ENCODE measurements around the gene PAM16.

Gene PAM16

DNA sequence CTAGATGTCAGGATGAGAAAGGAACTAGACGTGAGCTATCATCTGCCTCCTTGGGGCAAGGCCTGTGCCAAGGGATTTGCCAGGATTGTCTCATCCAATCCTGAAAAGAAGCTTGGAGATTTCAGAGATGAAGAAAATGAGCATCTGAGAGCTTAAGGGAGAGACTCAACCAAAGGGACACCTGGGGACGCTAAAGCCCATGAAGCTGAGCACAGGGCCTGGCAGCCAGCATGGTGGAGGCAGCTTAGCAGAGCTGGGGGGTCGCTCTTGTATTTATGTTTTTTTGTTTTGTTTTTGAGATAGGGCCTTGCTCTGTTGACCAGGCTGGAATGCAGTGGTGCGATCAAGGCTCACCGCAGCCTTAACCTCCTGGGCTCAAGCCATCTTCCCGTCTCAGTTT lies 53.6 kb downstream of the PAM16 start:
- H3K27ac Mint-ChIP-seq, result peak overlapping the region; percentile 62 to 92 (median 77)
- no peaks in the 10 kb centered on the region for H3K9me3 Mint-ChIP-seq
- TF ChIP-seq, protein P1, sequence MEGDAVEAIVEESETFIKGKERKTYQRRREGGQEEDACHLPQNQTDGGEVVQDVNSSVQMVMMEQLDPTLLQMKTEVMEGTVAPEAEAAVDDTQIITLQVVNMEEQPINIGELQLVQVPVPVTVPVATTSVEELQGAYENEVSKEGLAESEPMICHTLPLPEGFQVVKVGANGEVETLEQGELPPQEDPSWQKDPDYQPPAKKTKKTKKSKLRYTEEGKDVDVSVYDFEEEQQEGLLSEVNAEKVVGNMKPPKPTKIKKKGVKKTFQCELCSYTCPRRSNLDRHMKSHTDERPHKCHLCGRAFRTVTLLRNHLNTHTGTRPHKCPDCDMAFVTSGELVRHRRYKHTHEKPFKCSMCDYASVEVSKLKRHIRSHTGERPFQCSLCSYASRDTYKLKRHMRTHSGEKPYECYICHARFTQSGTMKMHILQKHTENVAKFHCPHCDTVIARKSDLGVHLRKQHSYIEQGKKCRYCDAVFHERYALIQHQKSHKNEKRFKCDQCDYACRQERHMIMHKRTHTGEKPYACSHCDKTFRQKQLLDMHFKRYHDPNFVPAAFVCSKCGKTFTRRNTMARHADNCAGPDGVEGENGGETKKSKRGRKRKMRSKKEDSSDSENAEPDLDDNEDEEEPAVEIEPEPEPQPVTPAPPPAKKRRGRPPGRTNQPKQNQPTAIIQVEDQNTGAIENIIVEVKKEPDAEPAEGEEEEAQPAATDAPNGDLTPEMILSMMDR (IDR thresholded peaks at IDR 0.05; ENCODE audit: unreplicated experiment in 3 of 3), result no peak
- peak overlapping the region in 2 of 3 experiments; percentile 9 to 14 for H3K4me3 Mint-ChIP-seq
- H3K27me3 Mint-ChIP-seq (ENCODE audit: low read depth), result no peaks in the 10 kb centered on the region
- H3K36me3 Mint-ChIP-seq (ENCODE audit: low read depth), result peaks cover 4% of the 10 kb centered on the region
- H3K4me1 Mint-ChIP-seq, result peaks cover 41% of the 10 kb centered on the region

DNA sequence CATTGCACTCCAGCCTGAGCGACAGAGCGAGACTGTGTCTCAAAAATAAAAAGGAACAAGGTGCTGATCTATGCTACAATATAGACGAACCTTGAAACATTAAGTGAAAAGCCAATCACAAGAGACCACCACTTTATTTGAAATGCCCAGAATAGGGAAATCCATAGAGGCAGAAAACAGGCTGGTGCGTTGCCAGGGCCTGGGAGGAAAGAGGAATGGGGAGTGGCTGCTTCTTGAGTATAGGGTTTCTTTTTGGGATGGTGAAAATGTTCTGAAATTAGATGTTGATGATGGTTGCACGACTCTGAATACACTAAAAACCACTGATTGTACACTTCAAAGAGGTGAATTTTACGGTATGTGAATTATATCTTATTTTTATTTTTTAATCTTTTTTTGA lies 55.5 kb downstream of the PAM16 start:
- Mint-ChIP-seq H3K27me3 (ENCODE audit: low read depth) (no peaks in the 10 kb centered on the region), H3K4me1 (peaks cover 55% of the 10 kb centered on the region), H3K36me3 (ENCODE audit: low read depth) (peaks cover 4% of the 10 kb centered on the region), H3K9me3 (no peaks in the 10 kb centered on the region), H3K27ac (peak overlapping the region; percentile 58 to 94 (median 76)), H3K4me3 (peak overlapping the region; percentile 6 to 30 (median 29))
- TF ChIP-seq, protein P1 (IDR thresholded peaks at IDR 0.05; ENCODE audit: unreplicated experiment in 3 of 3), result no peak

DNA sequence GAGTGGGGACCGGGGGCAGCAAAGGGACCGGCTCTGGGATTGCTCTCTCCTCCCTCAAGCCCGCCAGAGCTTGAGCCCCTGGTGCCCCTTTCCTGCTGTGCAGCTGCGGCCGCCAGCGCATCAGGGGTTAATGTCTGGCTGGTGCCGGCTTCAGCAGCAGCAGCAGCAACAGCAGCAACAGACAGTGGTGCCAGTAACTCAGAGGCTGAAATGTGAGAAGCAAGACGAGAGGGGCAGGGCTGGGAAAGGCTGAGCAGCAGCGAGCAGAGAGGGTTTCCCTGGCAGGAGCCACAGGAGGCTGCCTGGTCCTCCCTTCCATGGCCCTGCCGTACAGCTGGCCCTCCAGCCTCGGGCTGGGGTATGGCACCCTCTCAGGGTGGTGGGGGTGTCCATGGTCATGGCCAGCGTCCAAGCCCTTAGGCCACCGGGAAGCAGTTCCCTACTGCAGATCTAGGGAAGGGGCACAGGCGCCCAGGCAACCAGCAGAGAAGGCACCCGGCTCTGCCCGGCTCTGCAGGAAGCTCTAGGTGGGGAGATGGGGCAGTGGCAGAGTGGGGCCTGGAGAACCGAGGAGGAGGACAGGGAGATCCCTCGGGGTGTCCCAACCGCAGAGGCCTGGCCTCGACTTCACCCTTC lies 57.2 kb downstream of the PAM16 start:
- H3K36me3 Mint-ChIP-seq (ENCODE audit: low read depth), result no peaks in the 10 kb centered on the region
- peaks cover 50% of the 10 kb centered on the region for H3K4me1 Mint-ChIP-seq
- H3K27ac Mint-ChIP-seq, result peak overlapping the region; percentile 86 to 96 (median 91)
- peak overlapping the region; percentile 38 to 72 (median 66) for H3K4me3 Mint-ChIP-seq
- no peaks in the 10 kb centered on the region for H3K9me3 Mint-ChIP-seq
- TF ChIP-seq, protein P1 (IDR thresholded peaks at IDR 0.05; ENCODE audit: unreplicated experiment in 3 of 3), result no peak
- no peaks in the 10 kb centered on the region for H3K27me3 Mint-ChIP-seq (ENCODE audit: low read depth)

DNA sequence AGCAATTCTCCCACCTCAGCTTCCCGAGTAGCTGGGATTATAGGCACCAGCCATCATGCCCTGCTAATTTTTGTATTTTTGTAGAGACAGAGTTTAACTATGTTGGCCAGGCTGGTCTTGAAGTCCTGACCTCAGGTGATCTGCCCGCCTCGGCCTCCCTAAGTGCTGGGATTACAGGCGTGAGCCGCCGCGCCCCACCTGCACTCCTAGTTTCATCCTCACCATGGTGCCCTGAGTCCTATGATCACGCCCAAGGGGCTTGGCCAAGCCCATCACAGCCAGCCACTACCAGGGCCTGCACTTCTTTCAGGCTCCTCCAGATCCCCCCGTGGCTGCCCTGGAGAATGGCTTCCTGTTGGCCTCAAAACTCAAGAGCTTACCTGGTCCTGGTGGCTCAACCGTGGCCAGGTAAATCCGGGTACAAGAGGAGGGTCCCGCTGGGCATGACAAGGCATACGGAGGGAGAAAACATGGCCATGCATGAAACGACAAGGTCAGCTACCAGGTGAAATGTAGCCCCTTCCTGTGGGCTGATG lies 57.9 kb downstream of the PAM16 start:
- Mint-ChIP-seq H3K27ac (peak overlapping the region; percentile 86 to 96 (median 91)), H3K27me3 (ENCODE audit: low read depth) (no peaks in the 10 kb centered on the region), H3K9me3 (no peaks in the 10 kb centered on the region), H3K4me1 (peaks cover 47% of the 10 kb centered on the region), H3K36me3 (ENCODE audit: low read depth) (no peaks in the 10 kb centered on the region), H3K4me3 (peak overlapping the region; percentile 38 to 72 (median 66))
- TF ChIP-seq, protein P1 (IDR thresholded peaks at IDR 0.05; ENCODE audit: unreplicated experiment in 3 of 3), result peak in 1 of 3 experiments; percentile 5

DNA sequence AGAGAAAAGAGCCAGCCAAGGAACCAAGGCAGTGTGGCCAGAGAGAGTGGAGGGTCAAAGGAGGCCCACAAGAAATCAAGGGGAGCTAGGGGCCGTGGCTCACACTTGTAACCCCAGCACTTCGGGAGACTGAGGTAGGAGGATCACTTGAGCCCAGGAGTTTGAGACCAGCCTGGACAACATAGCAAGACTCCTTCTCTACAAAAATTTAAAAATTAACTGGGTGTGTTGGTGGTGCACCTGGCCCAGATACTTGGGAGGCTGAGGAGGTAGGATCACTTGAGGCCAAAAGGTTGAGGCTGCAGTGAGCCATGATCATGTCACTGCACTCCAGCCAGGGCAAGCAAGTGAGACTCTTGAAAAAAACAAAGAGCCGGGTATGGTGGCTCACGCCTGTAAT lies 59.4 kb downstream of the PAM16 start:
- H3K4me1 Mint-ChIP-seq, result peaks cover 46% of the 10 kb centered on the region
- TF ChIP-seq, protein P1 (IDR thresholded peaks at IDR 0.05; ENCODE audit: unreplicated experiment in 3 of 3), result no peak
- H3K27me3 Mint-ChIP-seq (ENCODE audit: low read depth), result no peaks in the 10 kb centered on the region
- peak overlapping the region in 1 of 3 experiments; percentile 19 for H3K4me3 Mint-ChIP-seq
- no peaks in the 10 kb centered on the region for H3K36me3 Mint-ChIP-seq (ENCODE audit: low read depth)
- H3K27ac Mint-ChIP-seq, result peak overlapping the region; percentile 20 to 91 (median 70)
- no peaks in the 10 kb centered on the region for H3K9me3 Mint-ChIP-seq
